CD14-positive monocyte (primary cell): ENCODE measurements around the gene STEAP3. TPM values are rescaled to one million over a fixed set of nuclear protein-coding genes. Genes with fewer than 3 reads are reported as not detected.
A peak's percentile ranks its signal among the peaks of the same experiment; 100 is the strongest.

ENCODE experiments used
- DNase-seq, 3 donors: peaks; one replicate each; pipeline ENCODE4 v3.0.0-alpha.2; 2011 to 2022
- H2AFZ ChIP-seq: 2 replicates; pipeline ENCODE4 v1.6.0; 2012; ENCODE audit warnings: mild to moderate bottlenecking, low read depth, low read length, inconsistent platforms; ENCODE audit not compliant: insufficient read depth, poor library complexity, severe bottlenecking
- H3K27ac ChIP-seq, 2 donors: 1 replicate in 1 of 2; 2 replicates in 1 of 2; pipeline ENCODE4 v1.5.1; 2012 to 2013; ENCODE audit warnings: low read length in 2 of 2, control low read depth in 1 of 2, inconsistent platforms in 1 of 2, low read depth in 1 of 2, mild to moderate bottlenecking in 1 of 2
- H3K27me3 ChIP-seq, 2 donors: one replicate each; pipeline versions ENCODE4 v1.6.0 to v1.6.1; 2011 to 2013; ENCODE audit warnings: low read length in 2 of 2; ENCODE audit not compliant: control insufficient read depth in 2 of 2, insufficient read depth in 2 of 2
- H3K36me3 ChIP-seq, 2 donors: replicated peaks in 1 of 2; 1 replicate in 1 of 2; 2 replicates in 1 of 2; pipeline versions ENCODE4 v1.5.1 to v1.6.1; 2012 to 2013; ENCODE audit warnings: low read length in 2 of 2, control low read depth in 1 of 2, inconsistent platforms in 1 of 2, mild to moderate bottlenecking in 1 of 2; ENCODE audit not compliant: insufficient read depth in 2 of 2, control insufficient read depth in 1 of 2
- H3K4me1 ChIP-seq, 2 donors: 1 replicate in 1 of 2; 2 replicates in 1 of 2; pipeline versions ENCODE4 v1.5.1 to v1.6.1; 2012 to 2013; ENCODE audit warnings: low read length in 2 of 2, control low read depth in 1 of 2, inconsistent platforms in 1 of 2, mild to moderate bottlenecking in 1 of 2, moderate library complexity in 1 of 2; ENCODE audit not compliant: insufficient read depth in 2 of 2, control insufficient read depth in 1 of 2
- H3K4me2 ChIP-seq: replicated peaks from 2 replicates; pipeline ENCODE3; 2012; ENCODE audit warnings: low read length, moderate library complexity, mild to moderate bottlenecking; ENCODE audit not compliant: poor library complexity, severe bottlenecking; ENCODE audit errors: extremely low read depth
- H3K4me3 ChIP-seq, 3 experiments: fragments of 200-600 bp in 1 of 3; sonication (generic) in 1 of 3; replicated peaks in 1 of 3; 1 replicate in 2 of 3; 2 replicates in 1 of 3; pipeline ENCODE4 v1.5.1; 2011 to 2013; ENCODE audit warnings: low read length in 3 of 3, mild to moderate bottlenecking in 3 of 3, control low read depth in 2 of 3, low read depth in 2 of 3, inconsistent platforms in 1 of 3, moderate library complexity in 1 of 3
- H3K79me2 ChIP-seq: 2 replicates; pipeline ENCODE4 v1.6.0; 2012; ENCODE audit warnings: mild to moderate bottlenecking, control low read depth, inconsistent platforms, low read length, moderate library complexity; ENCODE audit not compliant: insufficient read depth
- H3K9ac ChIP-seq: 2 replicates; pipeline ENCODE4 v1.6.0; 2017; ENCODE audit warnings: low read length, mild to moderate bottlenecking; ENCODE audit not compliant: insufficient read depth, poor library complexity, severe bottlenecking
- H3K9me3 ChIP-seq, 2 donors: replicated peaks in 1 of 2; 1 replicate in 1 of 2; 2 replicates in 1 of 2; pipeline versions ENCODE4 v1.5.1 to v1.6.1; 2012 to 2013; ENCODE audit warnings: low read length in 2 of 2, control low read depth in 1 of 2; ENCODE audit not compliant: control insufficient read depth in 1 of 2, insufficient read depth in 1 of 2
- H4K20me1 ChIP-seq: 2 replicates; pipeline ENCODE4 v1.6.0; 2012; ENCODE audit warnings: mild to moderate bottlenecking, low read length, control low read depth, moderate library complexity; ENCODE audit not compliant: insufficient read depth
- H3K27ac Mint-ChIP-seq, 7 donors: one replicate each; pipeline ENCODE4 v1.8.0; 2020; ENCODE audit warnings: mild to moderate bottlenecking in 7 of 7, mixed read lengths in 7 of 7, moderate library complexity in 6 of 7, inconsistent platforms in 2 of 7
- H3K27me3 Mint-ChIP-seq, 3 donors: one replicate each; pipeline ENCODE4 v1.8.0; 2021 to 2022; ENCODE audit warnings: low read depth in 3 of 3, mild to moderate bottlenecking in 3 of 3, mixed read lengths in 3 of 3, moderate library complexity in 3 of 3, inconsistent platforms in 1 of 3
- H3K36me3 Mint-ChIP-seq, 2 donors: one replicate each; pipeline ENCODE4 v1.8.0; 2020; ENCODE audit warnings: mixed read lengths in 2 of 2, inconsistent platforms in 1 of 2, mild to moderate bottlenecking in 1 of 2
- H3K4me1 Mint-ChIP-seq: one replicate; pipeline ENCODE4 v1.8.0; 2020; ENCODE audit warnings: mild to moderate bottlenecking, mixed read lengths
- H3K4me3 Mint-ChIP-seq, 2 donors: one replicate each; pipeline ENCODE4 v1.8.0; 2020; ENCODE audit warnings: mild to moderate bottlenecking in 2 of 2, mixed read lengths in 2 of 2, moderate library complexity in 1 of 2
- H3K9me3 Mint-ChIP-seq, 7 donors: one replicate each; pipeline ENCODE4 v1.8.0; 2020 to 2022; ENCODE audit warnings: mixed read lengths in 7 of 7, mild to moderate bottlenecking in 6 of 7, moderate library complexity in 6 of 7, inconsistent platforms in 2 of 7
- CTCF ChIP-seq: fragments of 200-600 bp; IDR thresholded peaks from one replicate; pipeline ENCODE4 v1.8.0; 2022; ENCODE audit warnings: antibody characterized with exemption, mild to moderate bottlenecking
- WGBS: methylation state at CpG from one replicate; pipeline ENCODE4 v1.1.5; 2013; ENCODE audit warnings: missing lambda C conversion rate; ENCODE audit not compliant: insufficient coverage; 5-methylcytosine and 5-hydroxymethylcytosine counted together
- intact Hi-C, 2 donors: fragments of 100-400 bp; cut with micrococcal nuclease; formaldehyde crosslinking; loops; one replicate each; pipeline versions ENCODE4 v1.15.0 to v1.15.1; 2023
- polyA plus RNA-seq, 3 donors: library from polyadenylated mRNA; depleted of rRNA in 1 of 3; unstranded in 2 of 3; stranded (reverse) in 1 of 3; fragments of 300-500 nt in 2 of 3; fragments of >200 nt in 1 of 3; fragmentation: Illumina TruSeq in 2 of 3; gene quantifications; 1 replicate in 2 of 3; 2 replicates in 1 of 3; pipeline ENCODE4 v1.2.3, GENCODE V29; 2012 to 2021

Gene STEAP3
- polyA plus RNA-seq, 3 donors: 3.0 to 10.7 (median 3.3) TPM

GRCh38 chr2:119174216-119174992 is 49.2 kb upstream of the STEAP3 start:
- no peak overlapping the region for H2AFZ ChIP-seq

GRCh38 chr2:119174993-119175347 is 48.7 kb upstream of the STEAP3 start:
- no peak for DNase-seq
- Mint-ChIP-seq H3K36me3 (no peaks in the 10 kb centered on the region), H3K4me1 (no peaks in the 10 kb centered on the region), H3K27ac (no peak overlapping the region), H3K9me3 (no peaks in the 10 kb centered on the region), H3K4me3 (no peak overlapping the region), H3K27me3 (peaks cover 4 to 8% (median 6%) of the 10 kb centered on the region in 3 donors)
- no peaks in the 10 kb centered on the region for H3K9me3 ChIP-seq
- H2AFZ ChIP-seq: no peak overlapping the region
- no peak for TF ChIP-seq CTCF
- H3K4me3 ChIP-seq: no peak overlapping the region
- H4K20me1 ChIP-seq: no peaks in the 10 kb centered on the region
- no peaks in the 10 kb centered on the region for H3K27me3 ChIP-seq
- no peaks in the 10 kb centered on the region for H3K4me1 ChIP-seq
- no peaks in the 10 kb centered on the region for H3K36me3 ChIP-seq
- WGBS: 100% methylated on average over 2 of the region's 6 CpGs
- H3K79me2 ChIP-seq: no peaks in the 10 kb centered on the region
- no peak overlapping the region for H3K27ac ChIP-seq
- no peak overlapping the region for H3K9ac ChIP-seq
- H3K4me2 ChIP-seq: no peak overlapping the region
- intact Hi-C loops: loop anchor here (2.0 to 10.0 kb wide), 3 partner anchors 160 to 293 kb away; no protein-coding TSS in a partner anchor

More at GRCh38 chr2:119174216-119174992, 49.2 kb upstream of the STEAP3 start:
- no peaks in the 10 kb centered on the region for H3K9me3 Mint-ChIP-seq
- Histone ChIP-seq H3K9me3 (no peaks in the 10 kb centered on the region), H3K4me3 (no peak overlapping the region), H3K36me3 (no peaks in the 10 kb centered on the region), H3K27me3 (no peaks in the 10 kb centered on the region), H3K27ac (no peak overlapping the region), H3K79me2 (no peaks in the 10 kb centered on the region), H4K20me1 (no peaks in the 10 kb centered on the region), H3K4me1 (no peaks in the 10 kb centered on the region), H3K9ac (no peak overlapping the region), H3K4me2 (no peak overlapping the region)
- TF ChIP-seq CTCF: peak; percentile 93
- intact Hi-C loops: loop anchor here (2.0 to 10.0 kb wide), 3 partner anchors 160 to 292 kb away; no protein-coding TSS in a partner anchor
- H3K27ac Mint-ChIP-seq: no peak overlapping the region
- no peak overlapping the region for H3K4me3 Mint-ChIP-seq
- no peaks in the 10 kb centered on the region for H3K36me3 Mint-ChIP-seq
- peaks cover 1 to 8% (median 6%) of the 10 kb centered on the region in 3 donors for H3K27me3 Mint-ChIP-seq
- no peaks in the 10 kb centered on the region for H3K4me1 Mint-ChIP-seq
- WGBS: 66% methylated on average over 19 of the region's 22 CpGs
- DNase-seq: peak; percentile 27 to 54 (median 44)
